ENCODE results near the gene AATF. TPM values are rescaled to one million over a fixed set of nuclear protein-coding genes. Genes with fewer than 3 reads are reported as not detected.

The AATF gene
- polyA plus RNA-seq, 1 donor from 2014 or later = 12.7 TPM

DNA sequence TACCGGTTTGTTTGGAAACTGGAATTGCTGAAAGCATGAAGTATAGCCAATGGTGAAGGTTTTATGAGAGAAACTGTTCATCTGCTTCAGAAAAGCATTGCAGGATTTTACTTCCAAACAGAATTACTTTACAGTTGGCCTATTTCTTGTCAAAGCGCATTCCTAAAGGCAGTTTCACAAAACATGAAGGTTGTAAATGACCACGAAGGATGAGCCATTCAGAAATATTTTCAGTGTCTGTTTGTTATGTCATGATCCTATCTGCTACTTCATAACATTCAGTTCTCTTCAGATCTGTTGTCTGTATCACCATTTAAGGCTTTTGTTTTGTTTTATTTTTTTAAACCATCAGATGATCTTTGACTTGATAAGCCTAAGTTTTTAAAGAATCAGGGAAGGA lies 45.7 kb downstream of the AATF start:
- H3F3A ChIP-seq (ENCODE audit: insufficient read depth, low read length, poor library complexity, severe bottlenecking) = no peaks in the 10 kb centered on the region
- no peaks in the 10 kb centered on the region for H3K79me2 ChIP-seq (replicated peaks; ENCODE audit: insufficient read depth, low read length)
- H2AFZ ChIP-seq (ENCODE audit: low read depth, low read length) = no peak overlapping the region
- peaks cover 7% of the 10 kb centered on the region for H3K36me3 ChIP-seq (ENCODE audit: insufficient read depth, low read length)
- H3K9ac ChIP-seq (ENCODE audit: low read length) = no peak overlapping the region
- no peak overlapping the region for H3K4me2 ChIP-seq (ENCODE audit: low read length)
- H3K9me3 ChIP-seq (ENCODE audit: low read length) = no peaks in the 10 kb centered on the region
- H3K4me3 ChIP-seq (ENCODE audit: low read length) = no peak overlapping the region
- no peaks in the 10 kb centered on the region for H3K27me3 ChIP-seq (ENCODE audit: insufficient read depth, low read depth, low read length)
- H3K9me2 ChIP-seq (ENCODE audit: insufficient read depth, low read length) = no peaks in the 10 kb centered on the region
- H3K27ac ChIP-seq (ENCODE audit: low read length) = no peak overlapping the region
- no peak for TF ChIP-seq RAD21 (conservative IDR thresholded peaks at IDR 0.05)
- TF ChIP-seq MXI1 (conservative IDR thresholded peaks at IDR 0.05; ENCODE audit: poor library complexity, severe bottlenecking) = no peak
- H4K20me1 ChIP-seq (ENCODE audit: insufficient read depth) = no peaks in the 10 kb centered on the region

DNA sequence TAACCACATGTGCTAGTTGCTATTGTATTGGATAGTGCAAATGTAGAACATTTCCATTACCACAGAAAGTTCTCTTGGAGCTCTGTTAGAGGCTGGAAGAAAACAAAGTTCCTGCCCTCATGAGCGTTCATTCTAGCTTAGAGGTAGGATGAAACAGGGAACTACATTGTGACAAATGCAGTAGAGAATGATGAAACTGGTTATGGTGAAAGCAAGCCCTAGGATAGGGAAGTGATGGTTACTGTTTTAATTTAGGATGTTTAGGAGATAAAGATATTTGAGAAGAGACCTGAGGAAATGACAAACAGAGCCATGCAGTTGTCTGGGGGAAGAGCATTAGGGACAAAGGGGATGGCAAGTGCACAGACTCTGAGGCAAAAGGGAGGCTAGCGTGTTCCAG lies 50.7 kb downstream of the AATF start:
- Histone ChIP-seq H3K27me3 (ENCODE audit: insufficient read depth, low read depth, low read length) (no peaks in the 10 kb centered on the region), H3F3A (ENCODE audit: insufficient read depth, low read length, poor library complexity, severe bottlenecking) (no peaks in the 10 kb centered on the region), H3K4me3 (ENCODE audit: low read length) (no peak overlapping the region), H4K20me1 (ENCODE audit: insufficient read depth) (no peaks in the 10 kb centered on the region), H3K9ac (ENCODE audit: low read length) (no peak overlapping the region), H3K4me2 (ENCODE audit: low read length) (no peak overlapping the region), H3K9me2 (ENCODE audit: insufficient read depth, low read length) (no peaks in the 10 kb centered on the region), H3K79me2 (replicated peaks; ENCODE audit: insufficient read depth, low read length) (no peaks in the 10 kb centered on the region), H3K9me3 (ENCODE audit: low read length) (peaks cover 7% of the 10 kb centered on the region), H2AFZ (ENCODE audit: low read depth, low read length) (no peak overlapping the region), H3K36me3 (ENCODE audit: insufficient read depth, low read length) (peaks cover 5% of the 10 kb centered on the region), H3K27ac (ENCODE audit: low read length) (no peak overlapping the region)
- TF ChIP-seq EZH2 (IDR thresholded peaks at IDR 0.05; ENCODE audit: borderline replicate concordance, insufficient read depth, low read length, poor library complexity, severe bottlenecking) (no peak), POLR2AphosphoS5 (IDR thresholded peaks at IDR 0.05) (no peak), RAD21 (conservative IDR thresholded peaks at IDR 0.05) (no peak), EP300 (conservative IDR thresholded peaks at IDR 0.05; ENCODE audit: poor library complexity, severe bottlenecking) (no peak), SMC3 (conservative IDR thresholded peaks at IDR 0.05; ENCODE audit: poor library complexity) (no peak), MXI1 (conservative IDR thresholded peaks at IDR 0.05; ENCODE audit: poor library complexity, severe bottlenecking) (no peak), TAF1 (IDR thresholded peaks at IDR 0.05; ENCODE audit: low read depth) (no peak)
- TF ChIP-seq, protein P1, sequence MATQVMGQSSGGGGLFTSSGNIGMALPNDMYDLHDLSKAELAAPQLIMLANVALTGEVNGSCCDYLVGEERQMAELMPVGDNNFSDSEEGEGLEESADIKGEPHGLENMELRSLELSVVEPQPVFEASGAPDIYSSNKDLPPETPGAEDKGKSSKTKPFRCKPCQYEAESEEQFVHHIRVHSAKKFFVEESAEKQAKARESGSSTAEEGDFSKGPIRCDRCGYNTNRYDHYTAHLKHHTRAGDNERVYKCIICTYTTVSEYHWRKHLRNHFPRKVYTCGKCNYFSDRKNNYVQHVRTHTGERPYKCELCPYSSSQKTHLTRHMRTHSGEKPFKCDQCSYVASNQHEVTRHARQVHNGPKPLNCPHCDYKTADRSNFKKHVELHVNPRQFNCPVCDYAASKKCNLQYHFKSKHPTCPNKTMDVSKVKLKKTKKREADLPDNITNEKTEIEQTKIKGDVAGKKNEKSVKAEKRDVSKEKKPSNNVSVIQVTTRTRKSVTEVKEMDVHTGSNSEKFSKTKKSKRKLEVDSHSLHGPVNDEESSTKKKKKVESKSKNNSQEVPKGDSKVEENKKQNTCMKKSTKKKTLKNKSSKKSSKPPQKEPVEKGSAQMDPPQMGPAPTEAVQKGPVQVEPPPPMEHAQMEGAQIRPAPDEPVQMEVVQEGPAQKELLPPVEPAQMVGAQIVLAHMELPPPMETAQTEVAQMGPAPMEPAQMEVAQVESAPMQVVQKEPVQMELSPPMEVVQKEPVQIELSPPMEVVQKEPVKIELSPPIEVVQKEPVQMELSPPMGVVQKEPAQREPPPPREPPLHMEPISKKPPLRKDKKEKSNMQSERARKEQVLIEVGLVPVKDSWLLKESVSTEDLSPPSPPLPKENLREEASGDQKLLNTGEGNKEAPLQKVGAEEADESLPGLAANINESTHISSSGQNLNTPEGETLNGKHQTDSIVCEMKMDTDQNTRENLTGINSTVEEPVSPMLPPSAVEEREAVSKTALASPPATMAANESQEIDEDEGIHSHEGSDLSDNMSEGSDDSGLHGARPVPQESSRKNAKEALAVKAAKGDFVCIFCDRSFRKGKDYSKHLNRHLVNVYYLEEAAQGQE (IDR thresholded peaks at IDR 0.05; ENCODE audit: borderline replicate concordance) = no peak
- TF ChIP-seq, protein P2, sequence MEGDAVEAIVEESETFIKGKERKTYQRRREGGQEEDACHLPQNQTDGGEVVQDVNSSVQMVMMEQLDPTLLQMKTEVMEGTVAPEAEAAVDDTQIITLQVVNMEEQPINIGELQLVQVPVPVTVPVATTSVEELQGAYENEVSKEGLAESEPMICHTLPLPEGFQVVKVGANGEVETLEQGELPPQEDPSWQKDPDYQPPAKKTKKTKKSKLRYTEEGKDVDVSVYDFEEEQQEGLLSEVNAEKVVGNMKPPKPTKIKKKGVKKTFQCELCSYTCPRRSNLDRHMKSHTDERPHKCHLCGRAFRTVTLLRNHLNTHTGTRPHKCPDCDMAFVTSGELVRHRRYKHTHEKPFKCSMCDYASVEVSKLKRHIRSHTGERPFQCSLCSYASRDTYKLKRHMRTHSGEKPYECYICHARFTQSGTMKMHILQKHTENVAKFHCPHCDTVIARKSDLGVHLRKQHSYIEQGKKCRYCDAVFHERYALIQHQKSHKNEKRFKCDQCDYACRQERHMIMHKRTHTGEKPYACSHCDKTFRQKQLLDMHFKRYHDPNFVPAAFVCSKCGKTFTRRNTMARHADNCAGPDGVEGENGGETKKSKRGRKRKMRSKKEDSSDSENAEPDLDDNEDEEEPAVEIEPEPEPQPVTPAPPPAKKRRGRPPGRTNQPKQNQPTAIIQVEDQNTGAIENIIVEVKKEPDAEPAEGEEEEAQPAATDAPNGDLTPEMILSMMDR (IDR thresholded peaks at IDR 0.05; ENCODE audit: poor library complexity, severe bottlenecking) = no peak

DNA sequence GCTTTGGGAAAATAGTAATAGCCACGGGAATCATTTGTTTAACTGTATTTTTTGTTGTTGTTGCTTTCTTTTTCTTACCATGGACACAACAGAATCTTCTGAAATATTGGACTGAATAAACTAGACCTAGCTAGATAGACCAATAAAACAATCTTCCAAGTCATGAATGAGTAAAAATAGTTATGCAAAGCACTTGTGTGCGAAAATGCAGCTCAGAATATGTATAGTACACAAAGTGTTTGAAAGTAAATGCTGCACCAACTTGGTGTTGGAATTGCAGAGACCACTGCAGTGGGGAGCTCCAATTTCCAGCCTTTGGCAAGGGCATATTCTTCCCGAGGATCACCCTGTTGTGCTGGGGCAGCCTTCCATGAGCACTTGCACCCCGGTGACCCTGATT lies 68.0 kb downstream of the AATF start:
- Histone ChIP-seq H2AFZ (ENCODE audit: low read depth, low read length) (no peak overlapping the region), H3F3A (ENCODE audit: insufficient read depth, low read length, poor library complexity, severe bottlenecking) (no peaks in the 10 kb centered on the region), H3K9me2 (ENCODE audit: insufficient read depth, low read length) (no peaks in the 10 kb centered on the region), H3K4me2 (ENCODE audit: low read length) (no peak overlapping the region), H3K79me2 (replicated peaks; ENCODE audit: insufficient read depth, low read length) (no peaks in the 10 kb centered on the region), H3K36me3 (ENCODE audit: insufficient read depth, low read length) (no peaks in the 10 kb centered on the region), H3K27me3 (ENCODE audit: insufficient read depth, low read depth, low read length) (peaks cover 8% of the 10 kb centered on the region), H4K20me1 (ENCODE audit: insufficient read depth) (no peaks in the 10 kb centered on the region), H3K27ac (ENCODE audit: low read length) (no peak overlapping the region), H3K9ac (ENCODE audit: low read length) (no peak overlapping the region), H3K9me3 (ENCODE audit: low read length) (no peaks in the 10 kb centered on the region), H3K4me3 (ENCODE audit: low read length) (no peak overlapping the region)
- no peak for TF ChIP-seq POLR2AphosphoS5 (IDR thresholded peaks at IDR 0.05)
- TF ChIP-seq SMC3 (conservative IDR thresholded peaks at IDR 0.05; ENCODE audit: poor library complexity) = no peak
- TF ChIP-seq RAD21 (conservative IDR thresholded peaks at IDR 0.05) = no peak
- TF ChIP-seq, protein P1 (IDR thresholded peaks at IDR 0.05; ENCODE audit: borderline replicate concordance) = no peak
- TF ChIP-seq EP300 (conservative IDR thresholded peaks at IDR 0.05; ENCODE audit: poor library complexity, severe bottlenecking) = no peak
- TF ChIP-seq MXI1 (conservative IDR thresholded peaks at IDR 0.05; ENCODE audit: poor library complexity, severe bottlenecking) = no peak
- TF ChIP-seq, protein P2 (IDR thresholded peaks at IDR 0.05; ENCODE audit: poor library complexity, severe bottlenecking) = no peak
- TF ChIP-seq TAF1 (IDR thresholded peaks at IDR 0.05; ENCODE audit: low read depth) = no peak
- TF ChIP-seq EZH2 (IDR thresholded peaks at IDR 0.05; ENCODE audit: borderline replicate concordance, insufficient read depth, low read length, poor library complexity, severe bottlenecking) = no peak
